PFSK-1 (cell line): Measurements from ENCODE around the gene ADGRG3.

Experiments used
- FOXP2 ChIP-seq: optimal IDR thresholded peaks from 2 replicates; pipeline ENCODE3; 2011; ENCODE audit warnings: borderline replicate concordance, control low read depth, inconsistent platforms; ENCODE audit not compliant: insufficient read depth; ENCODE audit errors: extremely low read length, extremely low read depth
- POLR2AphosphoS5 ChIP-seq: IDR thresholded peaks from 2 replicates; pipeline ENCODE4 v1.6.1; 2012; ENCODE audit warnings: low read depth, mild to moderate bottlenecking, control low read depth, low read length, moderate library complexity
- SIN3A ChIP-seq: IDR thresholded peaks from 2 replicates; pipeline ENCODE4 v1.6.1; 2012; ENCODE audit warnings: mild to moderate bottlenecking, low read length, moderate library complexity, borderline replicate concordance; ENCODE audit not compliant: insufficient read depth
- TAF1 ChIP-seq: IDR thresholded peaks from 2 replicates; pipeline ENCODE4 v1.6.1; 2012; ENCODE audit warnings: low read length, control low read depth, borderline replicate concordance; ENCODE audit not compliant: insufficient read depth
- TF ChIP-seq, protein P1 (sequence below), 2 experiments: IDR thresholded peaks; 2 replicates each; pipeline versions ENCODE4 v1.6.1 to v1.8.0; 2011 to 2012; ENCODE audit warnings: low read depth in 2 of 2, low read length in 2 of 2, control low read depth in 1 of 2, inconsistent platforms in 1 of 2, mild to moderate bottlenecking in 1 of 2, moderate library complexity in 1 of 2; ENCODE audit not compliant: insufficient read depth in 1 of 2

DNA sequence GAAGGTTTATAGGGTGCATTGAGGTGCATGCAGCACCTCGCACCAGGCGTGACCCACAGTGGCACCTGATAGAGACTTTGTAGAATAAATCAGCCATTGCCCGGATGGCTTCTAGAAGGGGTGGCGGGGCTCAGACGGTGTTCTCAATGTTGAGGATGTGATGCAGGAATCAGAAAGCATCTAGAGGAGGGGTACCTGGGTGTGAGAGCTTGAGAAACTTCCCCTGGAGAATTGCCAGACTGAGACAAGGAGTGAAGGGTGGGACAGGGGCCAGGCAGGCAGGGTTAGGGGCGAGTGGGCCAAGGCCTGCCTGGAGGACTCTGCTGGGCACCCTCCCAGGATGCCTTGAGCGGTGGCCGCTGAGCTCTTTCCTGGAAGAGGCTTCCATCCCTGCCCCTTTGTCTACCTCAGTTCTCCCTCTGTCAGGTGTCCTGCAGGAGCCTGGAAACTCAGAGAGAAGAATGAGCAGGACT lies 48.9 kb upstream of the ADGRG3 start:
- TF ChIP-seq SIN3A (no peak), POLR2AphosphoS5 (no peak), TAF1 (no peak), FOXP2 (no peak)
- TF ChIP-seq, protein P1, sequence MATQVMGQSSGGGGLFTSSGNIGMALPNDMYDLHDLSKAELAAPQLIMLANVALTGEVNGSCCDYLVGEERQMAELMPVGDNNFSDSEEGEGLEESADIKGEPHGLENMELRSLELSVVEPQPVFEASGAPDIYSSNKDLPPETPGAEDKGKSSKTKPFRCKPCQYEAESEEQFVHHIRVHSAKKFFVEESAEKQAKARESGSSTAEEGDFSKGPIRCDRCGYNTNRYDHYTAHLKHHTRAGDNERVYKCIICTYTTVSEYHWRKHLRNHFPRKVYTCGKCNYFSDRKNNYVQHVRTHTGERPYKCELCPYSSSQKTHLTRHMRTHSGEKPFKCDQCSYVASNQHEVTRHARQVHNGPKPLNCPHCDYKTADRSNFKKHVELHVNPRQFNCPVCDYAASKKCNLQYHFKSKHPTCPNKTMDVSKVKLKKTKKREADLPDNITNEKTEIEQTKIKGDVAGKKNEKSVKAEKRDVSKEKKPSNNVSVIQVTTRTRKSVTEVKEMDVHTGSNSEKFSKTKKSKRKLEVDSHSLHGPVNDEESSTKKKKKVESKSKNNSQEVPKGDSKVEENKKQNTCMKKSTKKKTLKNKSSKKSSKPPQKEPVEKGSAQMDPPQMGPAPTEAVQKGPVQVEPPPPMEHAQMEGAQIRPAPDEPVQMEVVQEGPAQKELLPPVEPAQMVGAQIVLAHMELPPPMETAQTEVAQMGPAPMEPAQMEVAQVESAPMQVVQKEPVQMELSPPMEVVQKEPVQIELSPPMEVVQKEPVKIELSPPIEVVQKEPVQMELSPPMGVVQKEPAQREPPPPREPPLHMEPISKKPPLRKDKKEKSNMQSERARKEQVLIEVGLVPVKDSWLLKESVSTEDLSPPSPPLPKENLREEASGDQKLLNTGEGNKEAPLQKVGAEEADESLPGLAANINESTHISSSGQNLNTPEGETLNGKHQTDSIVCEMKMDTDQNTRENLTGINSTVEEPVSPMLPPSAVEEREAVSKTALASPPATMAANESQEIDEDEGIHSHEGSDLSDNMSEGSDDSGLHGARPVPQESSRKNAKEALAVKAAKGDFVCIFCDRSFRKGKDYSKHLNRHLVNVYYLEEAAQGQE (IDR thresholded peaks at IDR 0.05; ENCODE audit: insufficient read depth in 1 of 2, low read depth in 2 of 2, low read length in 2 of 2) = no peak
